ENCODE data around the gene SPINDOC.

SPINDOC gene

GRCh38 chr11:63769714-63770455 is 43.4 kb upstream of the SPINDOC start:
- ATAC-seq = peak; percentile 2; the same call in 1 of the 3 replicates

DNA sequence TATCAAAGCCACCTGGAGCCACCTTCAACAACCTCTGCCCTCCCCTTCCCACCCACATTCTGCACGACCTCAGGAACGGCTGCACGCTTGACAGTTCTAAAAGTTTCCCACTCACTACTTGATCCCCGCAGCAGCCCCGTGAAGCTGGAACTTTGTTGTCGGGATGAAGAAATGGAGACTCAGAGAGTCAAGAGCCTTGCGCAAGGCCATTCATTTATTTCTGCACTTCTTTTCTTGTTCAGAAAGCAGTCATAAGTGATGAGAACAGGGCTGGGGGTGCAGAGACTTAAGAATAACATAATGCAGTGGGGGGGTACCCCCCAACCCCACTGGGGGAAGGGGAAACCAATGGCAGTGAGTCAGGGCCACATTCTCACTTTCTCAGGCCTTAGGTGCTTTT is 42.5 kb upstream of the SPINDOC start:
- no peak for ATAC-seq
- TF ChIP-seq POU6F1 (CRISPR knock-in tag; IDR thresholded peaks at IDR 0.05; ENCODE audit: borderline replicate concordance, low read depth) = no peak
- no peak for TF ChIP-seq TOX (CRISPR knock-in tag; IDR thresholded peaks at IDR 0.05; ENCODE audit: borderline replicate concordance)
- no peak for TF ChIP-seq GLIS3 (CRISPR knock-in tag; IDR thresholded peaks at IDR 0.05)
- TF ChIP-seq ZNF8 (CRISPR knock-in tag; IDR thresholded peaks at IDR 0.05) = no peak
- no peak for TF ChIP-seq CREB5 (CRISPR knock-in tag; IDR thresholded peaks at IDR 0.05; ENCODE audit: low read depth)
- TF ChIP-seq ZNF565 (CRISPR knock-in tag; conservative IDR thresholded peaks at IDR 0.05; ENCODE audit: low read depth) = no peak
- TF ChIP-seq, protein P1, sequence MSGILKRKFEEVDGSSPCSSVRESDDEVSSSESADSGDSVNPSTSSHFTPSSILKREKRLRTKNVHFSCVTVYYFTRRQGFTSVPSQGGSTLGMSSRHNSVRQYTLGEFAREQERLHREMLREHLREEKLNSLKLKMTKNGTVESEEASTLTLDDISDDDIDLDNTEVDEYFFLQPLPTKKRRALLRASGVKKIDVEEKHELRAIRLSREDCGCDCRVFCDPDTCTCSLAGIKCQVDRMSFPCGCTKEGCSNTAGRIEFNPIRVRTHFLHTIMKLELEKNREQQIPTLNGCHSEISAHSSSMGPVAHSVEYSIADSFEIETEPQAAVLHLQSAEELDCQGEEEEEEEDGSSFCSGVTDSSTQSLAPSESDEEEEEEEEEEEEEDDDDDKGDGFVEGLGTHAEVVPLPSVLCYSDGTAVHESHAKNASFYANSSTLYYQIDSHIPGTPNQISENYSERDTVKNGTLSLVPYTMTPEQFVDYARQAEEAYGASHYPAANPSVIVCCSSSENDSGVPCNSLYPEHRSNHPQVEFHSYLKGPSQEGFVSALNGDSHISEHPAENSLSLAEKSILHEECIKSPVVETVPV (CRISPR knock-in tag; IDR thresholded peaks at IDR 0.05) = no peak

More at GRCh38 chr11:63769714-63770455, 43.4 kb upstream of the SPINDOC start:
- TF ChIP-seq ZNF70 (CRISPR knock-in tag; IDR thresholded peaks at IDR 0.05) = no peak
- TF ChIP-seq OSR1 (CRISPR knock-in tag; IDR thresholded peaks at IDR 0.05) = no peak
- no peak for TF ChIP-seq PATZ1 (CRISPR knock-in tag; IDR thresholded peaks at IDR 0.05; ENCODE audit: borderline replicate concordance)
- TF ChIP-seq ESRRG (CRISPR knock-in tag; IDR thresholded peaks at IDR 0.05) = no peak
- no peak for TF ChIP-seq BACH2 (CRISPR knock-in tag; IDR thresholded peaks at IDR 0.05; ENCODE audit: borderline replicate concordance)
- no peak for TF ChIP-seq ZNF565 (CRISPR knock-in tag; conservative IDR thresholded peaks at IDR 0.05; ENCODE audit: low read depth)
- no peak for TF ChIP-seq ZNF8 (CRISPR knock-in tag; IDR thresholded peaks at IDR 0.05)
- no peak for TF ChIP-seq TCF4 (CRISPR knock-in tag; IDR thresholded peaks at IDR 0.05; ENCODE audit: borderline replicate concordance)
- TF ChIP-seq ZFP30 (CRISPR knock-in tag; IDR thresholded peaks at IDR 0.05) = no peak
- TF ChIP-seq, protein P1 (CRISPR knock-in tag; IDR thresholded peaks at IDR 0.05) = no peak
- TF ChIP-seq CREB5 (CRISPR knock-in tag; IDR thresholded peaks at IDR 0.05; ENCODE audit: low read depth) = no peak
- no peak for TF ChIP-seq PPARA (CRISPR knock-in tag; IDR thresholded peaks at IDR 0.05; ENCODE audit: borderline replicate concordance)
- no peak for TF ChIP-seq GLIS3 (CRISPR knock-in tag; IDR thresholded peaks at IDR 0.05)
- no peak for TF ChIP-seq CSDC2 (CRISPR knock-in tag; IDR thresholded peaks at IDR 0.05)
- TF ChIP-seq TSHZ2 (CRISPR knock-in tag; IDR thresholded peaks at IDR 0.05) = no peak
- no peak for TF ChIP-seq ISL1 (CRISPR knock-in tag; IDR thresholded peaks at IDR 0.05)
- TF ChIP-seq SNAI2 (CRISPR knock-in tag; IDR thresholded peaks at IDR 0.05) = no peak
